Esophagus muscularis mucosa (tissue), 3 donors: ENCODE results near the gene FSHR.

ENCODE experiments used
- CTCF ChIP-seq, 3 experiments: fragments of 200-600 bp in 2 of 3; fragments of 450-650 bp in 1 of 3; sonication (generic) in 2 of 3; IDR thresholded peaks; one replicate each; pipeline ENCODE4 v1.5.1; 2017 to 2019; ENCODE audit warnings: antibody characterized with exemption in 3 of 3, mild to moderate bottlenecking in 2 of 3, moderate library complexity in 1 of 3
- POLR2A ChIP-seq: fragments of 450-650 bp; IDR thresholded peaks from one replicate; pipeline ENCODE4 v1.6.1; 2017; ENCODE audit warnings: antibody characterized with exemption, moderate library complexity, mild to moderate bottlenecking, low read depth
- POLR2AphosphoS5 ChIP-seq, 2 donors: sonication (generic); formaldehyde crosslinking; IDR thresholded peaks; one replicate each; pipeline ENCODE4 v1.6.1; 2017; ENCODE audit warnings: antibody characterized with exemption in 2 of 2

DNA sequence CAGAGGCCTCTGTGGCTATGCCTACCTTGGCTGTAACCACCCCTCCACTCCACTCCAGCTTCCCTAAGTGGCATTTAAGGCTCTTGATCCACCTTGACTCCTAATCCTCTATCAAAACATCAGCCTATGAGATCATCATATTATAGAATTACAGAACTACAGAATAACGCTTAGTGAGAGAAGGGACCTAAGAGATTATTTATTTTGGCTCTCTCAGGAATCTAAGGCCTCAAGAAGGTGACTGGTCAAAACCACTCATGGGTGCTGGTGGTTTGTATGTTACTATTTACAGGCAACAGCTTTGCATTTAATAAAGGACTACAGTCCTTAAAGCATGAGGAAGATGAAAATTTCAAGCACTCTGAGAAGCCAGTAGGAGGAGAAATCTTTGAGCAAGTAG lies 118.8 kb downstream of the FSHR start:
- no peak for TF ChIP-seq CTCF (IDR thresholded peaks at IDR 0.05)
- no peak for TF ChIP-seq POLR2AphosphoS5 (IDR thresholded peaks at IDR 0.05)
- no peak for TF ChIP-seq POLR2A
